BLaER1 (cell line): ENCODE results near the gene SYT7.

ENCODE experiments used
- H3K27ac ChIP-seq: shearing (Covaris generic); formaldehyde crosslinking; 2 replicates; pipeline ENCODE4 v1.8.1; 2022
- H3K27me3 ChIP-seq: shearing (Covaris generic); formaldehyde crosslinking; 2 replicates; pipeline ENCODE4 v1.8.1; 2022
- H3K36me3 ChIP-seq: shearing (Covaris generic); formaldehyde crosslinking; 2 replicates; pipeline ENCODE4 v1.8.1; 2022
- H3K4me1 ChIP-seq: shearing (Covaris generic); formaldehyde crosslinking; 2 replicates; pipeline ENCODE4 v1.8.1; 2022
- H3K4me2 ChIP-seq: shearing (Covaris generic); formaldehyde crosslinking; 2 replicates; pipeline ENCODE4 v1.8.1; 2022
- H3K4me3 ChIP-seq: shearing (Covaris generic); formaldehyde crosslinking; 2 replicates; pipeline ENCODE4 v1.8.1; 2022
- H3K9ac ChIP-seq: shearing (Covaris generic); formaldehyde crosslinking; 2 replicates; pipeline ENCODE4 v1.8.1; 2022
- H3K9me3 ChIP-seq: shearing (Covaris generic); formaldehyde crosslinking; 2 replicates; pipeline ENCODE4 v1.8.1; 2022
- H4K20me1 ChIP-seq: shearing (Covaris generic); formaldehyde crosslinking; 2 replicates; pipeline ENCODE4 v1.8.1; 2022
- Cebpa-rat ChIP-seq: shearing (Covaris generic); IDR thresholded peaks from 2 replicates; pipeline ENCODE4 v1.8.1; 2022

The SYT7 gene

GRCh38 chr11:61549177-61549576 lies 31.7 kb downstream of the SYT7 start:
- Histone ChIP-seq H3K36me3 (no peaks in the 10 kb centered on the region), H3K4me2 (no peak overlapping the region), H4K20me1 (peaks cover 20% of the 10 kb centered on the region; the same call in 1 of the 2 replicates), H3K9me3 (no peaks in the 10 kb centered on the region), H3K9ac (no peak overlapping the region), H3K4me3 (no peak overlapping the region), H3K4me1 (peaks cover 19% of the 10 kb centered on the region), H3K27ac (no peak overlapping the region), H3K27me3 (peaks cover 31% of the 10 kb centered on the region)
- TF ChIP-seq Cebpa-rat = no peak

- Histone ChIP-seq H3K27me3 (peaks cover 11% of the 10 kb centered on the region), H3K36me3 (no peaks in the 10 kb centered on the region), H3K4me3 (no peak overlapping the region), H3K27ac (no peak overlapping the region), H3K4me1 (peaks cover 38% of the 10 kb centered on the region), H3K9ac (no peak overlapping the region), H3K9me3 (no peaks in the 10 kb centered on the region), H4K20me1 (peaks cover 6% of the 10 kb centered on the region; the same call in 1 of the 2 replicates), H3K4me2 (no peak overlapping the region)
- no peak for TF ChIP-seq Cebpa-rat
Observed at GRCh38 chr11:61547246-61547645, 33.6 kb downstream of the SYT7 start.

GRCh38 chr11:61546663-61547062 lies 34.2 kb downstream of the SYT7 start:
- no peak overlapping the region for H3K27ac ChIP-seq
- peaks cover 44% of the 10 kb centered on the region for H3K4me1 ChIP-seq
- H3K4me3 ChIP-seq = no peak overlapping the region
- no peaks in the 10 kb centered on the region for H3K9me3 ChIP-seq
- H3K27me3 ChIP-seq = peaks cover 6% of the 10 kb centered on the region
- no peak overlapping the region for H3K9ac ChIP-seq
- TF ChIP-seq Cebpa-rat = no peak
- H3K4me2 ChIP-seq = no peak overlapping the region
- H3K36me3 ChIP-seq = no peaks in the 10 kb centered on the region
- H4K20me1 ChIP-seq = peaks cover 6% of the 10 kb centered on the region; the same call in 1 of the 2 replicates

GRCh38 chr11:61545921-61546320 lies 35.0 kb downstream of the SYT7 start:
- no peak overlapping the region for H3K9ac ChIP-seq
- H3K4me1 ChIP-seq = peaks cover 50% of the 10 kb centered on the region
- H3K27me3 ChIP-seq = no peaks in the 10 kb centered on the region; the same call in 1 of the 2 replicates
- 0 out of 2 replicates have a peak, but pooled peaks cover 6% of the 10 kb centered on the region for H4K20me1 ChIP-seq
- no peak overlapping the region for H3K4me3 ChIP-seq
- no peak overlapping the region for H3K27ac ChIP-seq
- TF ChIP-seq Cebpa-rat = no peak
- no peaks in the 10 kb centered on the region for H3K9me3 ChIP-seq
- no peaks in the 10 kb centered on the region for H3K36me3 ChIP-seq
- peak overlapping the region; percentile 73; the same call in 1 of the 2 replicates for H3K4me2 ChIP-seq

- no peaks in the 10 kb centered on the region for H3K27me3 ChIP-seq
- H3K27ac ChIP-seq = no peak overlapping the region
- peaks cover 56% of the 10 kb centered on the region for H3K4me1 ChIP-seq
- TF ChIP-seq Cebpa-rat = no peak
- H3K9ac ChIP-seq = no peak overlapping the region
- H3K4me2 ChIP-seq = peak overlapping the region; percentile 73
- H3K4me3 ChIP-seq = no peak overlapping the region
- no peaks in the 10 kb centered on the region for H3K9me3 ChIP-seq
- 0 out of 2 replicates have a peak, but pooled peaks cover 6% of the 10 kb centered on the region for H4K20me1 ChIP-seq
- H3K36me3 ChIP-seq = no peaks in the 10 kb centered on the region
Observed at GRCh38 chr11:61545341-61545740, 35.5 kb downstream of the SYT7 start.

GRCh38 chr11:61544466-61544865 lies 36.4 kb downstream of the SYT7 start:
- H3K4me1 ChIP-seq = peaks cover 56% of the 10 kb centered on the region
- H3K27me3 ChIP-seq = no peaks in the 10 kb centered on the region
- H3K9me3 ChIP-seq = no peaks in the 10 kb centered on the region

GRCh38 chr11:61543606-61544306 lies 37.1 kb downstream of the SYT7 start:
- Histone ChIP-seq H3K36me3 (no peaks in the 10 kb centered on the region), H3K9me3 (no peaks in the 10 kb centered on the region), H3K4me1 (peaks cover 56% of the 10 kb centered on the region), H3K27me3 (no peaks in the 10 kb centered on the region), H4K20me1 (0 out of 2 replicates have a peak, but pooled peaks cover 6% of the 10 kb centered on the region), H3K9ac (no peak overlapping the region), H3K27ac (peak overlapping the region; percentile 10; the same call in 1 of the 2 replicates), H3K4me2 (peak overlapping the region; percentile 73), H3K4me3 (no peak overlapping the region)
- no peak for TF ChIP-seq Cebpa-rat

More at GRCh38 chr11:61544466-61544865, 36.4 kb downstream of the SYT7 start:
- Histone ChIP-seq H4K20me1 (0 out of 2 replicates have a peak, but pooled peaks cover 6% of the 10 kb centered on the region), H3K27ac (peak overlapping the region; percentile 10; the same call in 1 of the 2 replicates), H3K36me3 (no peaks in the 10 kb centered on the region), H3K4me2 (peak overlapping the region; percentile 73), H3K4me3 (0 out of 2 replicates have a peak overlapping the region, but pooled peaks have one; percentile 15), H3K9ac (no peak overlapping the region; the same call in 1 of the 2 replicates)
- no peak for TF ChIP-seq Cebpa-rat

- no peak for TF ChIP-seq Cebpa-rat
- peak overlapping the region; percentile 73 for H3K4me2 ChIP-seq
- H3K9ac ChIP-seq = no peak overlapping the region
- H3K27me3 ChIP-seq = no peaks in the 10 kb centered on the region
- H3K27ac ChIP-seq = no peak overlapping the region
- H3K4me1 ChIP-seq = peaks cover 56% of the 10 kb centered on the region
- H3K36me3 ChIP-seq = no peaks in the 10 kb centered on the region
- no peaks in the 10 kb centered on the region for H3K9me3 ChIP-seq
- no peak overlapping the region for H3K4me3 ChIP-seq
- 0 out of 2 replicates have a peak, but pooled peaks cover under 1% of the 10 kb centered on the region for H4K20me1 ChIP-seq
Observed at GRCh38 chr11:61542705-61543104, 38.2 kb downstream of the SYT7 start.

GRCh38 chr11:61542024-61542461 lies 38.8 kb downstream of the SYT7 start:
- Histone ChIP-seq H3K4me2 (peak overlapping the region; percentile 73), H3K9me3 (no peaks in the 10 kb centered on the region), H3K36me3 (no peaks in the 10 kb centered on the region), H3K9ac (no peak overlapping the region), H3K4me1 (peaks cover 56% of the 10 kb centered on the region), H3K27ac (0 out of 2 replicates have a peak overlapping the region, but pooled peaks have one; percentile 9), H4K20me1 (no peaks in the 10 kb centered on the region), H3K27me3 (no peaks in the 10 kb centered on the region), H3K4me3 (no peak overlapping the region)
- TF ChIP-seq Cebpa-rat = no peak

- no peaks in the 10 kb centered on the region for H4K20me1 ChIP-seq
- H3K9ac ChIP-seq = no peak overlapping the region
- H3K4me2 ChIP-seq = peak overlapping the region; percentile 73
- H3K9me3 ChIP-seq = no peaks in the 10 kb centered on the region
- H3K27me3 ChIP-seq = no peaks in the 10 kb centered on the region
- H3K4me1 ChIP-seq = peaks cover 56% of the 10 kb centered on the region
- H3K27ac ChIP-seq = no peak overlapping the region
- H3K4me3 ChIP-seq = no peak overlapping the region
- no peak for TF ChIP-seq Cebpa-rat
- no peaks in the 10 kb centered on the region for H3K36me3 ChIP-seq
Observed at GRCh38 chr11:61541598-61541997, 39.3 kb downstream of the SYT7 start.
